HFF-Myc (cell line): ENCODE data around the gene RRP1B.

Experiments
- DNase-seq: peaks from one replicate; pipeline ENCODE4 v3.0.0-alpha.2; 2011; ENCODE audit warnings: low read depth; ENCODE audit errors: extremely low read depth
- H3K4me3 ChIP-seq: replicated peaks from 2 replicates; pipeline ENCODE4 v1.5.1; 2011; ENCODE audit warnings: low read depth, mild to moderate bottlenecking, control low read depth, low read length
- CTCF ChIP-seq: IDR thresholded peaks from 2 replicates; pipeline ENCODE4 v1.5.1; 2012; ENCODE audit warnings: mild to moderate bottlenecking, low read depth, low read length, control low read depth; ENCODE audit errors: missing control alignments

The RRP1B gene

GRCh38 chr21:43640400-43640799 lies 19.0 kb upstream of the RRP1B start:
- TF ChIP-seq CTCF: no peak
- H3K4me3 ChIP-seq: no peak overlapping the region
- DNase-seq: no peak

DNA sequence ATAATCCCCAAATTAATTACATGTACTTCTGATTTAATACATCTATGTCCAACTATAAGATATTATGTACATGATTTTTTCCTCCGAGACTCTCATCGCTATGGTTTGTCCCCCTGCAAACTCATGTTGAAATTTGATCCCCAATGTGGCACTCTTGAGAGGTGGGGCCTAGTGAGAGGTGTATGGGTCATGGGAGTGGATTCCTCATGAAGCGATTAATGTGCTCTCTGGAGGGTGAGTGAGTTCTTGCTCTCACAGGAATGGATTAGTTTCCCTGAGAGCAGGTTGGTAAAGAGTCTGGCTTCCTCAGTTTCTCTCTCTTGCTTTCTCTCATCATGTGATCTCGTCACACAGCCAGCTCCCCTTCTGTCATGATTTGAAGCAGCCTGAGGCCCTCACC lies 16.2 kb upstream of the RRP1B start:
- DNase-seq: no peak
- H3K4me3 ChIP-seq: no peak overlapping the region
- TF ChIP-seq CTCF: no peak

- DNase-seq: no peak
- no peak for TF ChIP-seq CTCF
- no peak overlapping the region for H3K4me3 ChIP-seq
Measured at GRCh38 chr21:43644071-43644470, 15.3 kb upstream of the RRP1B start.

- no peak overlapping the region for H3K4me3 ChIP-seq
- DNase-seq: no peak
- TF ChIP-seq CTCF: no peak
Measured at GRCh38 chr21:43644609-43645008, 14.8 kb upstream of the RRP1B start.

DNA sequence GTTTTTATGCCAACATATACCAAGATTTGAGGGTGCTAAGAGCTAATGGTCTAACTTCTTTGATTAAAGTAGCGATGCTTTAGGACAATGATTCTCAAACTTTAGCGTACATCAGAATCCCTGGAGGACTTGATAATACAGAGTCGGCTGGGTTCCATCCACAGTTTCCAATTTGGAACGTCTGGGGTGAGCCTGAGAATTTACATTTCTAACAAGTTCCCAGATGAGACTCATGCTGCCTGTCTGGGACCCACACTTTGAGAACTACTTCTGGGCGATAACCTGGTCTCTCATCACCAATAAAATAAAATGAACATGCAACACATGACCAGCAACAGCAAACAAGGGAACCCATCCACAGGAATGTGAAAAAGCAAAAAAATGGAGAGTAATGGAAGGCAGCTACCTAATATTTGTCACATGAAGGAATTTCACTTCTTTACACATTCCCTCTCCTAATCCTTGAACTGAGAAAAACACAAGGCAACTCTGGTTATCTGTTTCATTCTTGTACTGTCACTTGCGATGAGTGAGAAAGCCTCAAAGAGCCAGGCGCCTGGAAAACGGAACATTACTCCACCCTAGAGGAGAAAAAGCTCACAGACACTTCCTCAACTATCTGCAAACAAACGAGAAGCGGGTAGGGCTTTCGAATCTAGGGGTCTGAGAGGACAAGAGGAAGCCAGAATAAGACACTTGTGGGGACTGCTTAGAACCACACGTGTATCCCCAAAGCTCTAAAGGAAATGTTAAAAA lies 14.0 kb upstream of the RRP1B start:
- DNase-seq: peak; percentile 35
- TF ChIP-seq CTCF: peak; percentile 48
- H3K4me3 ChIP-seq: no peak overlapping the region

GRCh38 chr21:43645976-43646375 lies 13.4 kb upstream of the RRP1B start:
- TF ChIP-seq CTCF: no peak
- H3K4me3 ChIP-seq: no peak overlapping the region
- DNase-seq: no peak
